ENCODE results near the gene ZNF514. TPM values are rescaled to one million over a fixed set of nuclear protein-coding genes. Genes with fewer than 3 reads are reported as not detected.
"Not testable (repeated sequence)": the region's sequence is repeated elsewhere in the genome, so short reads cannot be mapped to it uniquely, and the experiment has no call there.

The ZNF514 gene
- total RNA-seq, 2 donors from 2014 or later = 27.8 to 37.1 TPM

GRCh38 chr2:95099910-95100309, 59.7 kb downstream of the ZNF514 start:
- Mint-ChIP-seq H3K27me3 (ENCODE audit: insufficient read depth) (no peaks in the 10 kb centered on the region), H3K27ac (no peak overlapping the region), H3K36me3 (ENCODE audit: low read depth) (peaks cover 82% of the 10 kb centered on the region), H3K9me3 (peaks cover 21% of the 10 kb centered on the region), H3K4me1 (peaks cover 7% of the 10 kb centered on the region), H3K4me3 (no peak overlapping the region)
- Histone ChIP-seq H3K27ac (ENCODE audit: low read depth, low read length) (no peak overlapping the region), H3K4me1 (ENCODE audit: control insufficient read depth, insufficient read depth, low read length) (no peaks in the 10 kb centered on the region), H3K36me3 (ENCODE audit: control insufficient read depth, insufficient read depth, low read length) (peaks cover 55% of the 10 kb centered on the region), H3K9ac (ENCODE audit: extremely low read depth, low read length, poor library complexity, severe bottlenecking) (no peak overlapping the region), H3K9me3 (ENCODE audit: control insufficient read depth, low read length) (no peaks in the 10 kb centered on the region), H3K27me3 (ENCODE audit: control insufficient read depth, insufficient read depth, low read length, poor library complexity, severe bottlenecking) (no peaks in the 10 kb centered on the region), H3K4me3 (ENCODE audit: low read length) (no peak overlapping the region)
- no peak for DNase-seq
- no peak for TF ChIP-seq CTCF (conservative IDR thresholded peaks at IDR 0.05)
- WGBS, 2 experiments (ENCODE audit: insufficient coverage in 1 of 2, insufficient read length in 1 of 2) = 98 to 100% methylated on average over 1 to 2 of the region's 2 CpGs

GRCh38 chr2:95098273-95098672, 61.4 kb downstream of the ZNF514 start:
- Mint-ChIP-seq H3K36me3 (ENCODE audit: low read depth) (peaks cover 88% of the 10 kb centered on the region), H3K9me3 (peaks cover 31% of the 10 kb centered on the region)
- not testable (repeated sequence) for H3K4me3 Mint-ChIP-seq; H3K27me3 Mint-ChIP-seq (ENCODE audit: insufficient read depth); H3K4me1 Mint-ChIP-seq; H3K4me1 ChIP-seq (ENCODE audit: control insufficient read depth, insufficient read depth, low read length); H3K4me3 ChIP-seq (ENCODE audit: low read length); H3K27ac Mint-ChIP-seq; H3K27ac ChIP-seq (ENCODE audit: low read depth, low read length); H3K9me3 ChIP-seq (ENCODE audit: control insufficient read depth, low read length); H3K27me3 ChIP-seq (ENCODE audit: control insufficient read depth, insufficient read depth, low read length, poor library complexity, severe bottlenecking); DNase-seq; H3K9ac ChIP-seq (ENCODE audit: extremely low read depth, low read length, poor library complexity, severe bottlenecking)
- 100% methylated on average over 3 of the region's 5 CpGs; no CpG with 5 or more reads in 1 of the 2 experiments for WGBS, 2 experiments (ENCODE audit: insufficient coverage in 1 of 2, insufficient read length in 1 of 2)
- H3K36me3 ChIP-seq (ENCODE audit: control insufficient read depth, insufficient read depth, low read length) = peaks cover 42% of the 10 kb centered on the region

Other genes with a start within 250 kb of the ZNF514 start
- not detected for gene MAL, start 134.1 kb downstream of the ZNF514 start, total RNA-seq
- gene MRPS5, start 38.0 kb downstream of the ZNF514 start, total RNA-seq = 10 to 100 TPM; 57.9 to 59.0 TPM
- 1 to 10 TPM; 2.9 to 4.1 TPM for gene ZNF2, start 6.0 kb upstream of the ZNF514 start, total RNA-seq
- 10 to 100 TPM; 14.7 to 16.7 TPM for gene ZNF892, start 47.7 kb upstream of the ZNF514 start, total RNA-seq
- 1 to 10 TPM; 2.2 to 2.3 TPM for gene PROM2, start 114.6 kb upstream of the ZNF514 start, total RNA-seq
- gene KCNIP3, start 137.5 kb upstream of the ZNF514 start, total RNA-seq = 1 to 10 TPM in 1 of 2 donors, under 1 TPM in 1; 0.26 to 1.3 TPM
- 10 to 100 TPM; 45.2 to 49.4 TPM for gene FAHD2A, start 242.9 kb upstream of the ZNF514 start, total RNA-seq